Thymus (tissue), 11 donors: ENCODE data around the gene RNF121. TPM values are rescaled to one million over a fixed set of nuclear protein-coding genes. Genes with fewer than 3 reads are reported as not detected.

Experiments used
- DNase-seq, 9 donors: peaks; one replicate each; pipeline ENCODE4 v3.0.0-alpha.2; 2013; ENCODE audit warnings: low spot score in 9 of 9, low read depth in 6 of 9, missing footprints in 1 of 9
- H3K27ac ChIP-seq, 2 donors: one replicate each; pipeline ENCODE4 v1.5.1; 2013; ENCODE audit warnings: control low read depth in 1 of 2, low read depth in 1 of 2, low read length in 1 of 2, mild to moderate bottlenecking in 1 of 2, moderate library complexity in 1 of 2
- H3K27me3 ChIP-seq, 2 donors: one replicate each; pipeline ENCODE4 v1.5.1; 2013; ENCODE audit warnings: low read length in 1 of 2; ENCODE audit not compliant: control insufficient read depth in 2 of 2, insufficient read depth in 1 of 2
- H3K36me3 ChIP-seq, 2 donors: one replicate each; pipeline ENCODE4 v1.5.1; 2013; ENCODE audit warnings: low read length in 1 of 2, mild to moderate bottlenecking in 1 of 2, moderate library complexity in 1 of 2; ENCODE audit not compliant: control insufficient read depth in 2 of 2, insufficient read depth in 2 of 2
- H3K4me1 ChIP-seq, 2 donors: one replicate each; pipeline ENCODE4 v1.5.1; 2013; ENCODE audit warnings: low read length in 2 of 2; ENCODE audit not compliant: control insufficient read depth in 2 of 2, insufficient read depth in 2 of 2
- H3K4me3 ChIP-seq, 2 donors: one replicate each; pipeline ENCODE4 v1.5.1; 2013; ENCODE audit warnings: low read length in 2 of 2, control low read depth in 1 of 2, mild to moderate bottlenecking in 1 of 2
- H3K9me3 ChIP-seq, 2 donors: one replicate each; pipeline ENCODE4 v1.5.1; 2013; ENCODE audit warnings: low read length in 1 of 2, mild to moderate bottlenecking in 1 of 2; ENCODE audit not compliant: control insufficient read depth in 2 of 2, insufficient read depth in 1 of 2
- WGBS: extraction: QIAGEN DNeasy Blood & Tissue Kit; methylation state at CpG from one replicate; pipeline ENCODE4 v1.1.7; 2013; 5-methylcytosine and 5-hydroxymethylcytosine counted together
- polyA plus RNA-seq: library from polyadenylated mRNA; stranded (reverse); fragments of 200-250 nt; gene quantifications from one replicate; pipeline ENCODE4 v1.2.3, GENCODE V29; 2013
- total RNA-seq: library from RNA; stranded (reverse); fragments of 120-200 nt; gene quantifications from one replicate; pipeline ENCODE4 v1.2.4, GENCODE V29; 2013
- donor health status: healthy.

RNF121 gene
- total and polyA plus RNA-seq, 2 donors, result 10.3 to 13.0 TPM

- no peaks in the 10 kb centered on the region for H3K4me1 ChIP-seq
- 94% methylated on average over 7 of the region's 7 CpGs for WGBS
- H3K4me3 ChIP-seq, result no peak overlapping the region
- DNase-seq, result no peak
- no peaks in the 10 kb centered on the region for H3K27me3 ChIP-seq
- H3K27ac ChIP-seq, result no peak overlapping the region
- peaks cover 0 to 3% of the 10 kb centered on the region in 2 donors for H3K36me3 ChIP-seq
- H3K9me3 ChIP-seq, result no peaks in the 10 kb centered on the region
These were observed 19.6 kb downstream of the RNF121 start for GRCh38 chr11:71948314-71949027.

GRCh38 chr11:71949034-71949433 is 20.2 kb downstream of the RNF121 start:
- Histone ChIP-seq H3K27ac (no peak overlapping the region), H3K36me3 (peaks cover 0 to 3% of the 10 kb centered on the region in 2 donors), H3K4me1 (no peaks in the 10 kb centered on the region), H3K4me3 (no peak overlapping the region), H3K27me3 (no peaks in the 10 kb centered on the region), H3K9me3 (no peaks in the 10 kb centered on the region)
- 93% methylated on average over 6 of the region's 6 CpGs for WGBS
- no peak for DNase-seq

GRCh38 chr11:71951741-71952310 is 23.0 kb downstream of the RNF121 start:
- H3K27me3 ChIP-seq, result no peaks in the 10 kb centered on the region
- H3K9me3 ChIP-seq, result no peaks in the 10 kb centered on the region
- 99% methylated on average over 4 of the region's 4 CpGs for WGBS
- no peak overlapping the region for H3K27ac ChIP-seq
- H3K4me3 ChIP-seq, result no peak overlapping the region
- H3K36me3 ChIP-seq, result no peaks in the 10 kb centered on the region
- no peak for DNase-seq
- H3K4me1 ChIP-seq, result no peaks in the 10 kb centered on the region

GRCh38 chr11:71955898-71956456 is 27.1 kb downstream of the RNF121 start:
- Histone ChIP-seq H3K9me3 (no peaks in the 10 kb centered on the region), H3K36me3 (peaks cover 8 to 17% of the 10 kb centered on the region in 2 donors), H3K4me1 (no peaks in the 10 kb centered on the region), H3K4me3 (no peak overlapping the region), H3K27me3 (no peaks in the 10 kb centered on the region), H3K27ac (no peak overlapping the region)
- 64% methylated on average over 3 of the region's 3 CpGs for WGBS
- no peak for DNase-seq

- WGBS, result 31% methylated on average over 2 of the region's 2 CpGs
- Histone ChIP-seq H3K4me3 (no peak overlapping the region), H3K27ac (no peak overlapping the region), H3K36me3 (peaks cover 8 to 41% of the 10 kb centered on the region in 2 donors), H3K27me3 (no peaks in the 10 kb centered on the region), H3K4me1 (no peaks in the 10 kb centered on the region), H3K9me3 (no peaks in the 10 kb centered on the region)
- DNase-seq, result peak in 1 of 9 donors; percentile 11
These were observed 33.7 kb downstream of the RNF121 start for GRCh38 chr11:71962428-71963038.

GRCh38 chr11:71963468-71963867 is 34.6 kb downstream of the RNF121 start:
- no peak overlapping the region for H3K27ac ChIP-seq
- no peak for DNase-seq
- peaks cover 8 to 43% of the 10 kb centered on the region in 2 donors for H3K36me3 ChIP-seq
- 96% methylated on average over 8 of the region's 8 CpGs for WGBS
- no peaks in the 10 kb centered on the region for H3K27me3 ChIP-seq
- H3K4me1 ChIP-seq, result no peaks in the 10 kb centered on the region
- no peaks in the 10 kb centered on the region for H3K9me3 ChIP-seq
- no peak overlapping the region for H3K4me3 ChIP-seq

GRCh38 chr11:71964641-71965040 is 35.8 kb downstream of the RNF121 start:
- H3K9me3 ChIP-seq, result no peaks in the 10 kb centered on the region
- peaks cover 8 to 43% of the 10 kb centered on the region in 2 donors for H3K36me3 ChIP-seq
- H3K27ac ChIP-seq, result no peak overlapping the region
- H3K27me3 ChIP-seq, result no peaks in the 10 kb centered on the region
- no peak overlapping the region for H3K4me3 ChIP-seq
- DNase-seq, result no peak
- WGBS, result 98% methylated on average over 4 of the region's 4 CpGs
- H3K4me1 ChIP-seq, result no peaks in the 10 kb centered on the region

GRCh38 chr11:71971680-71972079 is 42.8 kb downstream of the RNF121 start:
- Histone ChIP-seq H3K36me3 (peaks cover 11 to 13% of the 10 kb centered on the region in 2 donors), H3K9me3 (no peaks in the 10 kb centered on the region)
- 94% methylated on average over 2 of the region's 2 CpGs for whole genome bisulfite sequencing

GRCh38 chr11:71976551-71976950 is 47.7 kb downstream of the RNF121 start:
- peaks cover 0 to 2% of the 10 kb centered on the region in 2 donors for H3K4me1 ChIP-seq
- peaks cover 2 to 13% of the 10 kb centered on the region in 2 donors for H3K36me3 ChIP-seq
- H3K27ac ChIP-seq, result no peak overlapping the region
- DNase-seq, result no peak
- no peaks in the 10 kb centered on the region for H3K9me3 ChIP-seq
- WGBS, result 96% methylated on average over 5 of the region's 5 CpGs
- H3K4me3 ChIP-seq, result no peak overlapping the region
- H3K27me3 ChIP-seq, result no peaks in the 10 kb centered on the region

More at GRCh38 chr11:71971680-71972079, 42.8 kb downstream of the RNF121 start:
- no peak overlapping the region for H3K27ac ChIP-seq
- no peak overlapping the region for H3K4me3 ChIP-seq
- no peaks in the 10 kb centered on the region for H3K4me1 ChIP-seq
- no peak for DNase-seq
- no peaks in the 10 kb centered on the region for H3K27me3 ChIP-seq
